ENCODE data around the gene HIPK2.

GRCh38 chr7:139753693-139754111 lies 24.1 kb downstream of the HIPK2 start:
- TF ChIP-seq CTCF (IDR thresholded peaks at IDR 0.05; ENCODE audit: borderline replicate concordance, extremely low read depth, low read length, poor library complexity, severe bottlenecking) (no peak), EZH2 (IDR thresholded peaks at IDR 0.05; ENCODE audit: borderline replicate concordance, low read depth, low read length, severe bottlenecking) (no peak)

All from DND-41 (cell line).